HG02763 (cell line): ENCODE data around the gene SRPK2.
A peak's percentile ranks its signal among the peaks of the same experiment; 100 is the strongest.
"Not testable (repeated sequence)": the region's sequence is repeated elsewhere in the genome, so short reads cannot be mapped to it uniquely, and the experiment has no call there.

Experiments used
- ATAC-seq: cut with Tn5 transposase; IDR thresholded peaks from one replicate; pipeline ENCODE4 v1.9.1; 2021; ENCODE audit warnings: mild to moderate bottlenecking, moderate library complexity; ENCODE audit not compliant: unreplicated experiment

Gene SRPK2

DNA sequence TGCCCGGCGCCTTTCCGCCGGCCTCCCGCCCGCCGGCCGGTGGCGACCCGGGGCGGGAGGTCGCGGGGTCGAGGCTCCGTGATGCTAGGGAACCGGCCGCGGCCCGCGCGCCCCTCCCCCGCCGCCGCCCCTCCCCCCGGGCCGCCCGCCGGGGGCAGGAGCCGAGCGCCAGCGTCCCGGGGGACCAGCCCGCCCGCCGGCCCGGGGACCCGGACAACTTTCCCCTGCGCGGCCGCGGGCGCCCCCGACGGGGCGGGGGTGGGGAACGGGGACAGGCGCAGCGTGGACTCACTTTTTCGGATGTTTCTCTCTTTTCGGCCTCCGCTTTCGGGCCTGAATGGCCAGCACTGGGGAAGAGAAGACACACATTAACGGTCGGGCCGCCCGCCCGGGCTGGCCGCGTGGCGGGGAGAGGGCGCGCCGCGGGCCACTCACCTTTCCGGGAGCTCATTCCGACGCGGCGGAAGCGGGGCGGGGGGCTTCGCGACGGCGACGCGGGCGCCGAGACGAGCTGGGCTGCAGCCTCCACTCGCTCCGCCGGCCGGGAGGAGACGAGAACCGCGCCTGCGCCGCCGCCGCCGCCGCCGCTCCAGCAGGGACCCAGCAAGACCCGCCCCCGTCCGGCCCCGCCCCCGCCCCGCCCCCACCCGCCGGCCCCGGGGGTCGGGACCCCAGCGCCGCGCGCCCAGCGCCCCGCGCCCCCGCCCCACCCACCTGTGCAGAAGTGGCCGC is at the start of gene SRPK2:
TSS of gene SRPK2 (minus strand) at position 566 of the 732 bp plus-strand sequence.
- ATAC-seq, result peak; percentile 69

GRCh38 chr7:105438254-105438653 is 49.5 kb upstream of the SRPK2 start:
- no peak for ATAC-seq

- ATAC-seq, result not testable (repeated sequence)
Observed at GRCh38 chr7:105437356-105437755, 48.6 kb upstream of the SRPK2 start.

GRCh38 chr7:105429746-105430612 is 41.3 kb upstream of the SRPK2 start:
- ATAC-seq, result peak; percentile 61

- no peak for ATAC-seq
Observed at GRCh38 chr7:105426606-105427146, 38.0 kb upstream of the SRPK2 start.

DNA sequence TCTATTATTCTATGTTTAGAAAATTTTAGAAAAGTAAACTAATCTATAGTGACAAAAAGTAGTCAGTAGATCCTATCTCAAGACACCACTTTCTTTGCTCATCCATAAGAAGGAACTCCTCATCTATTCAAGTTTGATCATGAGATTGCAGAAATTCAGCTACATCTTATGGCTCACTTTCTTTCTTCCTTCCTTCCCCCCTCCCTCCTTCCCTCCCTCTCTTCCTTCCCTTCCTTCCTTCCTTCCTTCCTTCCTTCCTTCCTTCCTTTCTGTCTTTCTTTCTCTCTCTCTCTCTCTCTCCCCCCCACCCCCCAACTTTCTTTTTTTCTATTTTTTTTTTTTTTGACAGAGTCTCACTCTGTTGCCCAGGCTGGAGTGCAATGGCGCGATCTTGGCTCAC is 35.3 kb upstream of the SRPK2 start:
- ATAC-seq, result no peak

DNA sequence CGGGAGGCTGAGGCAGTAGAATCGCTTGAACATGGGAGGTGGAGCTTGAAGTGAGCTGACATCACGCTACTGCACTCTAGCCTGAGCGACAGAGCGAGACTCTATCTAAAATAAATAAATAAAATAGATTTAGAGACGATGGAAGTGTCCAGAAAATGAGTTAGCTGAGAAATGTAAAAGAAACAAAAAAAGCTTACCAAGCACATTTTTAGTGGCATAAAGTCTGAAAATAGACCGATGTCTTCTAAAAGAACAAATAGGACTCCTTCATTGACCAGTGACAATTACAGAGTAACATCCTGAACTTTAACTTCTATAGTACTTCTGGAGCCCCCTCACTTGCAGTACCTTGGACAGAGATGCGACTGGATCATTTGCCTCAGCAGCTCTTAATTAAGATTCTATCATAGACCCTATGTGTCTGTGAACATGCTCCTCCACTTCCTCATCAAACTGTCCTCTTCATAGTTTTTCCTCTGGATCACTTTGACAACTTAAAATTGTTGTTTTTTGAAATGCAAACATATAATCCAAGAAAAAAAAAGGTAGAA is 25.2 kb upstream of the SRPK2 start:
- ATAC-seq, result no peak

DNA sequence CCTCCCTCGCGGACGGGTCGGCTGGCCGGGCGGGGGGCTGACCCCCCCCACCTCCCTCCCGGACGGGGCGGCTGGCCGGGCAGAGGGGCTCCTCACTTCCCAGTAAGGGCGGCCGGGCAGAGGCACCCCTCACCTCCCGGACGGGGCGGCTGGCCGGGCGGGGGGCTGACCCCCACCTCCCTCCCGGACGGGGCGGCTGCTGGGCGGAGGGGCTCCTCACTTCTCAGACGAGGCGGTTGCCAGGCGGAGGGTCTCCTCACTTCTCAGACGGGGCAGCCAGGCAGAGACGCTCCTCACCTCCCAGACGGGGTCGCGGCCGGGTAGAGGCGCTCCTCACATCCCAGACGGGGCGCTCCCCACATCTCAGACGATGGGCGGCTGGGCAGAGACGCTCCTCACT is 22.1 kb upstream of the SRPK2 start:
- ATAC-seq, result not testable (repeated sequence)

GRCh38 chr7:105409775-105410174 is 21.1 kb upstream of the SRPK2 start:
- not testable (repeated sequence) for ATAC-seq

- no peak for ATAC-seq
Observed at GRCh38 chr7:105408791-105409410, 20.2 kb upstream of the SRPK2 start.

DNA sequence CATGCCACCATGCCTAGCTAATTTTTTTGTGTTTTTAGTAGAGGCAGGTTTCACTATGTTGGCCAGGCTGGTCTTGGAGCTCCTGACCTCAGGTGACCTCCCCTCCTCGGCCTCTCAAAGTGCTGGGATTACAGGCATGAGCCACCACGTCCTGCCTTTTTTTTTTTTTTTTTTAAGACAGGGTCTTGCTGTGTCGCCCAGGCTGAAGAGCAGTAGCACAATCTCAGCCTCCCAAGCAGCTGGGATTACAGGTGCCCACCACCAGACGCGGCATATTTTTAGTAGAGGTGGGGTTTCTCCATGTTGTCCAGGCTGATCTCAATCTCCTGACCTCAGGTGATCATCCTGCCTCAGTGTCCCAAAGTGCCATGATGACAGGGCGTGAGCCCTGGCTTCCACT is 14.4 kb upstream of the SRPK2 start:
- ATAC-seq, result no peak

DNA sequence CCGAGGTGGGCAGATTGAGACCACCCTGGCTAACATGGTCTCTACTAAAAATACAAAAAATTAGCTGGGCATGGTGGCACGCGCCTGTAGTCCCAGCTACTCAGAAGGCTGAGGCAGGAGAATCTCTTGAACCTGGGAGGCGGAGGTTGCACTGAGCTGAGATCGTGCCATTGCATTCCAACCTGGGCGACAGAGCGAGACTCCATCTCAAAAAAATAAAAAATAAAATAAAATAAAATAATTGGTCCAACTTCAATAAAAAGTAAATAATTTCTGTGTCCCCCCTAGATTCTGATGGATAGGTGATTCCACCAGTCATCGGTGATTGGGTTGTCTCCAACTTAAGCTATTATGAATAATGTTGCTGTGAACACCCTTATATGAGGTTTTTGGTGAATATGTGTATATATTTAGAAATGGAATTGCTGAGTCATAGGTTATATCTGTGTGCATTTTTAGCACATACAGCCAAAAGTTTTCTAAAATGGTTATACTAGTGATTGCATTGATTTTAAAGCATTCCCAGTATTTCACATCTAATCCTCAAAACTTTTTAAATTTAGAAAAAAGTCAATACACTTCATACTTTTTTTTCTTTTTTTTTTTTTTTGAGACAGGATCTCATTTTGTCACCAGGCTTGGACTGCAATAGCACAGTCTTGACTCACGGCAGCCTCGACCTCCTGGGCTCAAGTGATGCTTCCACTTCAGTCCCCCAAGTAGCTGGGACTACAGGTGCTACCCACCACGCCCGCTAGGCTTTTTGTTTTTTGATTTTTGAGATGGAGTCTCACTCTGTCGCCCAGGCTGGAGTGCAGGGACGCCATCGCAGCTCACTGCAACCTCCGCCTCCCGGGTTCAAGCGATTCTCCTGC is 13.7 kb upstream of the SRPK2 start:
- ATAC-seq, result no peak

DNA sequence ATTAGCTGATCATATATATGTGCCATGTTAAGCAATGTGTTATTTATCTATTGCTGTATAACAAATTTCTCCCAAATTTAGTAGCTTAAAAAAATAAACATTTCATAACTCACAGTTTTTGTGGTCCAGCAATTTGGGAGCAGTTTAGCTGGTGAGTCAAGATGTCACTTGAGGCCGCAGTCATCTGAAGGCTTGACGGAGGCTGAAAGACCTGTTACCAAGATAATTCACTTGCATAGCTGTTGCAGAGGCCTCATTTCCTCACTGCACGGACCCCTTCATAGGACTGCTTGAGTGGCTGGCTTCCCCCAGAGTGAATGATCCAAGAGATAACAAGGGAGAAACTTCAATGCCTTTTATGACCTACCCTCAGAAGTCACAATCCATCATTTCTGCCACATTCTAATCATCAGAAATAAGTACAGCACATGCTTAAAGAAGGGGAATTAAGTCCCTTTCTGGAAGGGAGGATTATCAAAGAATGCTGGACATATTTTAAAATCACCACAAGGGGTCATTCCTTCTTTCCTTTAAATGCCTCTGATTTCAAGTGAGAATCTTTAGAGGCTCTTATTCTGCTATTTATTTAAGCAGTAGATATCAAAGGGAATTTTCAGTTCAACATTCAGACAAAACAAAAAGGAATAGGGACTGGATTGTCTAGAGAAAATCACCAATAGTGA is 10.5 kb upstream of the SRPK2 start:
- ATAC-seq, result no peak

DNA sequence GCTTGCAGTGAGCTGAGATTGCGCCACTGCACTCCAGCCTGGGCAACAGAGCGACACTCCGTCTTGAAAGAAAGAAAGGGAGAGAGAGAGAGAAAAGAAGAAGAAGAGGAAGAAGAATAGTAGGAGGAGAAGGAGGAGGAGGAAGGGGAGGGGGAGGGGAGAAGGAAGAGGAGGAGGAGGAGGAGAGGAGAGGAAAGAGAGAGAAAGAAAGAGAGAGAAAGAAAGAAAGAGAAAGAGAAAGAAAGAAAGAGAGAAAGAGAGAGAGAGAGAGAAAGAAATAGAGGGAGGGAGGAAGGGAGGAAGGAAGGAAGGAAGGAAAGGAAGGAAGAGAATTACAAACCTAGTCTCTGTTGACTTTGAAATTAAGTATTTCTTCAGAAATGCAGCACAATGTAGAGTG is 7.8 kb upstream of the SRPK2 start:
- ATAC-seq, result no peak

GRCh38 chr7:105391429-105391828 is 2.7 kb upstream of the SRPK2 start:
- no peak for ATAC-seq

GRCh38 chr7:105389889-105390288 is 1.2 kb upstream of the SRPK2 start:
- ATAC-seq, result no peak

DNA sequence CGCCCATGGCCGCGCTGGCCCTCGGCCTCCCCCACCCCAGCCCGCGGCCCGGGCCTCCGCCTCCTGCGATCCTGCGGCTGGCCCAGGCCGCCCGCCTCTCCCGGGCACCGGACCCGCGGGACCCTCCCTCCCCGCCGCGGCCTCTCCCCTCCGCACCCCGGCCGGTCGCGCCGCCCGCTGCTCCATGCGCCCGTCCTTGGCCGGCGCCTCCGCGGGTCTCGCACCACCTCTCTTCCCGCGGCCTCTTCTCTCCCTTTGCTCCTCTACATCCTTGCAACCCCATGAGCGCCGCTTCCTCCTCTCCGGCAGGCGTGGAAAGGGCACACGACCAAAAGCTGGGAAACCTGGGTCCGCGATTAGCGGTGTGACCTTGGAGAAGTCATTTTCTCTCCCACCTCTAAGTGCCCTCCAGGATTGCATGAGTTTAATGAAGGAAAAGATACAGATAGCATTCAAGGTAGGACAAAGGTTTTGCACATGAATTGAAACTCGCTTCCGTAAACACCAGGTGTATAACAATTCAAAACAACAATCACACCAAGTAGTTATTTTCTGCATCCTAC is 448 bp upstream of the SRPK2 start:
- ATAC-seq, result peak; percentile 22

GRCh38 chr7:105387508-105388355 is 989 bp downstream of the SRPK2 start:
- peak; percentile 28 for ATAC-seq
